HFF-Myc (cell line): ENCODE measurements around the gene UGT1A6.
A peak's percentile ranks its signal among the peaks of the same experiment; 100 is the strongest.

ENCODE experiments used
- DNase-seq: peaks from one replicate; pipeline ENCODE4 v3.0.0-alpha.2; 2011; ENCODE audit warnings: low read depth; ENCODE audit errors: extremely low read depth
- H3K4me3 ChIP-seq: replicated peaks from 2 replicates; pipeline ENCODE4 v1.5.1; 2011; ENCODE audit warnings: low read depth, mild to moderate bottlenecking, control low read depth, low read length
- TF ChIP-seq, protein P1 (sequence below): IDR thresholded peaks from 2 replicates; pipeline ENCODE4 v1.5.1; 2012; ENCODE audit warnings: mild to moderate bottlenecking, low read depth, low read length, control low read depth; ENCODE audit errors: missing control alignments

Gene UGT1A6

GRCh38 chr2:233807215-233807865 lies 114.7 kb downstream of the UGT1A6 start:
- DNase-seq: no peak
- TF ChIP-seq, protein P1, sequence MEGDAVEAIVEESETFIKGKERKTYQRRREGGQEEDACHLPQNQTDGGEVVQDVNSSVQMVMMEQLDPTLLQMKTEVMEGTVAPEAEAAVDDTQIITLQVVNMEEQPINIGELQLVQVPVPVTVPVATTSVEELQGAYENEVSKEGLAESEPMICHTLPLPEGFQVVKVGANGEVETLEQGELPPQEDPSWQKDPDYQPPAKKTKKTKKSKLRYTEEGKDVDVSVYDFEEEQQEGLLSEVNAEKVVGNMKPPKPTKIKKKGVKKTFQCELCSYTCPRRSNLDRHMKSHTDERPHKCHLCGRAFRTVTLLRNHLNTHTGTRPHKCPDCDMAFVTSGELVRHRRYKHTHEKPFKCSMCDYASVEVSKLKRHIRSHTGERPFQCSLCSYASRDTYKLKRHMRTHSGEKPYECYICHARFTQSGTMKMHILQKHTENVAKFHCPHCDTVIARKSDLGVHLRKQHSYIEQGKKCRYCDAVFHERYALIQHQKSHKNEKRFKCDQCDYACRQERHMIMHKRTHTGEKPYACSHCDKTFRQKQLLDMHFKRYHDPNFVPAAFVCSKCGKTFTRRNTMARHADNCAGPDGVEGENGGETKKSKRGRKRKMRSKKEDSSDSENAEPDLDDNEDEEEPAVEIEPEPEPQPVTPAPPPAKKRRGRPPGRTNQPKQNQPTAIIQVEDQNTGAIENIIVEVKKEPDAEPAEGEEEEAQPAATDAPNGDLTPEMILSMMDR: peak; percentile 14
- H3K4me3 ChIP-seq: no peak overlapping the region

DNA sequence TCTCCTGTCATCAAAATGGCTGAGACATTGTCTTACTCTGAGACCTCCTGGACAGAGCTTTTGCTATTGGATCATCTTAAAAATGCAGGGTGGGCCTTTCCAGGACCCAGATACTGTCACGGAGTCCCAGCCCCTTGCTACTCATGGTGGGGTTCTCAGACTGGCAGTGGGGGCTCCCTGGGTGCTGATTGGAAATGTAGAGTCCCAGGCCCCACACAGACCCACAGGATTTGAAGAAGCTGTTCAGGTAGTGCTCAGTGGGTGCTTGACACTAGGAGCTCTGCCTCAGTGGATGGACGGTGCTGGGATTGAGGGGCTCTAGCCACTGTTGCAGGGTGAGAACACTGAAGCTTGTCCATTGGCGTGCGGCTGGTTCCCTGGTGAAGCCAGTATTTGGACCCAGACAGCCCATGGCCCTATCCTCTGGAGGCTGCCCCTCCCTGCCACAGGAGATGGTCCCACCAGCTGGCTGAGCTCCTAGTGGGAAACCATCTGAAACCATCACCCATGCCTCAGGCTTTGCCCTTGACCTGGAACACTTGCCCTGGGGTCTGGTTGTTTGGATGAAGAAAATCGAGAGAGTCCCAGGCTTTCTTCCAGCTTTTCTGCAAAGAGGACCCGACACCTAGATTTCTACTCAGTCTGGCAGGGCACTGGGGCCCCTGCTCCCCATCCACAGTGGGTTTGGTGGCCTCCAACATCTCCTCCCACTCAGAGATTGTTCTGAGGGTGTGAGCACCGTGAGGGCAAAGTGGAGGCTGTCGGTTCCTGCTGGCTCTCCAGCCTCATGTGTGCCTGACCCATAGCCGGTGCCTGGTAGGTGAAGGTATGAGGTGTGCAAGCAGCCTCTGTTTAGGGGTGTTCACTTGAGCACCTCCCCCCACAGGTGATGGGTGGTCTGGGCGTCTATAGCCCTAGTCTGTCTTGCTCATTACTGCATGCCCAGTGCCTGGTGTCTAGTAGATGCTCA lies 115.6 kb downstream of the UGT1A6 start:
- no peak overlapping the region for H3K4me3 ChIP-seq
- no peak for DNase-seq
- TF ChIP-seq, protein P1: no peak

DNA sequence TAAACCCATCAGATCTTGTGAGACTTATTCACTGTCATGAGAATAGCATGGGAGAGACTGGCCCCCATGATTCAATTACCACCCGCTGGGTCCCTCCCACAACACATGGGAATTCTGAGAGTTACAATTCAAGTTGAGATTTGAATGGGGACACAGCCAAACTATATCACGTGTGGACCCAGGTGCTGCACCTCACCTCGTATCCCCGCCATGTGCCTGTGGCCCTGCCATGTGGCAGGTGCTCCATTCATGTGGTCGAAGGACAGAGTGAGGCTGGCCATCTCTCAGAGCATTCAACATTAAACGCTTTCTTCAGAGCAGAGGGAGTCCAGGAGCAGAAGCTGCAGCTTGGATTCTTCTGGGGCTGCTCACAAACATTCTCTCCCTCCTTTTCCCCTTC lies 117.7 kb downstream of the UGT1A6 start:
- no peak for DNase-seq
- TF ChIP-seq, protein P1: no peak
- no peak overlapping the region for H3K4me3 ChIP-seq

DNA sequence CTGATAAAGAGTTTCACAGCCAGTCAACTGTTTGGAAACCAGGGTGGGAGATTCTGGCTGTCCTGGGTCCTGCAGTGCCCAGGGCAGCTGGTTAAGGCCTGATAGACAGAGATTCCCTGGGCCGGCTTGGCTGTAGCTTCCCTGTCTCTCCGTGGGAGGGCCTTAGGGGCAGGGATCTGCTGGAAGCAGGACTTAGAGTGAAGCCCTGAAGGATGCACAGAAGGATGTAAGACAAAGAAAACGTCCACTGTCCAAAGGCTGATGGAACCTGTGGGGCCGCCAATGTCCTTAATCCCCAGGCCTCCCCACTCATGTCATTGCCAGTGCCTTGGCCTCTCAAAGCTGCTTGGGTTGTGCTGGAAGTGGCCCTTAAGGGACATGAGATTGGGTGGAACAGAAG lies 118.4 kb downstream of the UGT1A6 start:
- TF ChIP-seq, protein P1: no peak
- H3K4me3 ChIP-seq: no peak overlapping the region
- no peak for DNase-seq

DNA sequence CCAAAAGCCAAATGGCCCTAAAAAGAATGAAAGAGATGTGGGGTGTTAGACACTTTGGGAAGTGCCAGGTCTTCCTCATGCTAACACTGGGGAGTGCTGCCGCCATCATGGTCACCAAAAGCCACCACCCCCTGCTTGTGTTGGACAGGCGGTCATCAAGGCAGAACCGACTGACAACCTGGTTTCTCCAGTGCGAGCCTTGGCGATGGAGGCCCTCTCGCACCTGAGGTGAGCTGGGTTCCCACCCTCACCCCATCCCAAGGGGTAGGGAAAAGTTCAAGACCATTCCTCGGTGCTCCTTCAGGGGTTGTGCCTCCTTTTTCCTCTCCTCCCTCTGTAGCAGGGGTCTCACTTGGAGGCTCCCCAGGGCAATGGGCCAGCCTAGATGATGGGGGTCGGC lies 119.0 kb downstream of the UGT1A6 start:
- H3K4me3 ChIP-seq: no peak overlapping the region
- TF ChIP-seq, protein P1: no peak
- no peak for DNase-seq

DNA sequence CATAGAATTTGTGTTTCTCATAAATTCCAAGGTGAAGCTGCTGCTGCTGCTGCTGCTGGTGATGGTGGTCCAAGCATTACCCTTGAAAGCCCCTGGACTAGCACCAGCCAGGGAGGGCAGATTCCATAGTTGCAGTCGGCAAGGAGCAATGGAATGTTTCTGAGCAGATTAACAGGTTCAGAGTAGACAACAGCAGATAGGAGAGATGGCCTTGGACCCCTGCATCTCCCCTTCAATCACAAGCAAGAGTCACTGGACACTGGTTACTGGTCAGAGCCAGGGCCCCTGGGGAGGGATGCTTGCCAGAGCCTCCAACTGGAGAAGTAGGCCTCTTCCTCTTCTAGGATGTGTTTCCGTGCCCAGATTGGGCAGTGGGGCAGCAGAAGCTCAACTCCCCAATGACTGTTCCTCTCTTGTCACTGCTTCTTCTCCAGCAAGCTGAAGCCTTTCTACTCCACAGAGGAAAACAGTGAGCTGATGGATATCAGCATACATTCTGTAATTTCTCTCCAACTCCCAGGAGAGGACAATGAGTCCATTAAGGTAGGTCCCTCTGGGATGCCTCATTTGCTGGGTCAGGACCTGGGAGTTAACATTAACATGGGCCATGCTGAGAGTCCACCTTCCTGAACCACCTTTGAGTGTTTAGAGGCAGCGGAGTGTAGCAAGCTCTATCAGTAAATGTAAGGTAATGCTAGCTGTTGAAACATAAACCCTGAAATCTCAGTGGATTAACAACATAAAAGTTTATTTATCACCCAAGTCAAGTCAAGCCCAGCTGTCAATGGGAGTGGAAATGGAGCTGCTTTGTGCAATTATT lies 120.8 kb downstream of the UGT1A6 start:
- TF ChIP-seq, protein P1: no peak
- H3K4me3 ChIP-seq: no peak overlapping the region
- DNase-seq: no peak
